ENCODE measurements around the gene TTLL5.

TTLL5 gene

DNA sequence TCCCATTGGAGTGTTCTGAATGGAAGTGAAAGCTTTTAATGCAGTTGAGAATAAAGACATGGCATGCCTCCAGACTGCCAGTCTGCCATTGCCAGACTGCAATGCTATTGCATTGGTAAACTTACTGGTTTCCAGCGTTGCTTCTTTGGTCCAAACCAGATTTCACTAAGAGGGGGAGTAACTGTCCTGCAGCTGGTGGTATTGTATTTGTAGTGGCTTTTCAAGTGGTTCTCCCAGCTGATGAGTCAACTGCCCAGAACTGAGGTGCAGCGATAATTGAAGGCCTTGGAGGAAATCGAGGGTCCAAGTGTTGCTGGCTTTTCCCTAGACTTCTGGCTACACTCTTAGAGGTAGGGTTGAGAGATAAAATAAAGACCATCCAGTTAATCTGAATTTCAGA is 32.2 kb upstream of the TTLL5 start:
- Histone ChIP-seq H3F3A (ENCODE audit: control insufficient read depth, insufficient read depth) (no peaks in the 10 kb centered on the region), H3K36me3 (ENCODE audit: control insufficient read depth, low read length) (no peaks in the 10 kb centered on the region), H3K27ac (ENCODE audit: low read depth, low read length) (no peak overlapping the region), H3K4me2 (ENCODE audit: low read length) (no peak overlapping the region), H3K9me3 (ENCODE audit: control insufficient read depth, insufficient read depth, low read length) (no peaks in the 10 kb centered on the region), H3K4me1 (ENCODE audit: control insufficient read depth, low read length) (peaks cover 8% of the 10 kb centered on the region), H4K20me1 (ENCODE audit: control insufficient read depth, insufficient read depth, low read depth, low read length) (no peaks in the 10 kb centered on the region), H3K27me3 (ENCODE audit: control insufficient read depth, low read length) (peaks cover 15% of the 10 kb centered on the region; the same call in 1 of the 2 replicates), H3K9me2 (replicated peaks; ENCODE audit: control insufficient read depth, low read length) (no peaks in the 10 kb centered on the region), H3K4me3 (ENCODE audit: low read length) (no peak overlapping the region), H3K79me2 (ENCODE audit: control insufficient read depth, low read length) (no peaks in the 10 kb centered on the region)
- TF ChIP-seq CTCF (IDR thresholded peaks at IDR 0.05; ENCODE audit: low read depth, low read length, poor library complexity, severe bottlenecking) = no peak
- no peak for TF ChIP-seq EZH2phosphoT487 (IDR thresholded peaks at IDR 0.05; ENCODE audit: borderline replicate concordance, low read length)

DNA sequence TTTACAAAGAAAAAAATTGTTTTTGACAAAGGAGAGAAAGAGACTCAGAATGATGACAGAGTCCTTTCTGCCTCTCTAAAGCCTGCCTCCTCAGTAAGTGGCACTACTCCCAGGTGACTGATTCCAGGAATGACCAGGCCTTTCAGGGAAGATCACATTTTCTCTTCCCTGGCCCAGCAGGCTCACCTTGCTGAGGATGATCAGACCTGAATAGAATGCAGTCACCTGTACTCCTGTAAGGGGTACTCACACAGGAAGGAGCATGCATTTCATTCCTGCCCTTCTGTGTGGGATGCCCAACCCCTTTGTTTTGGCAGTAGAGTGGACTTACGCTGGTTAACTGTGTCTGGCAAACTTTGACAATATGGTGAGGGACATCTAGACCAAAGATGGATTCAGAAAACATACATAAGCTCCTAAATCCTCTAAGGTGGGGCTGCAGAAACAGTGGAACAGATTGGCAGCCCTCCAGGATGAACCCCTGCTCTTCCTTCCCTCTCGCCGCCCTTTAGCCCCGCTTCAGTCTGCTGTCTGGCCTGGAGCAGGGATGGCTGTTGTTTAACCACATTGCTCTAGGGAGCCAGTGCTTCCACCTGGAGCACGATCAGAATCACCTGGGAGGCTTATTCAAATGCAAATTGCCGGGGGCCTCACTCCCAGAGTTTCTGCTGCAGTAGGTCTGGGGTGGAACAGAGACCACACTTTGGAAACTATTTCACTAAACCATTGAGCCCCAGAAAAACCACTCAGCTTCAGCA is 30.2 kb upstream of the TTLL5 start:
- no peak overlapping the region for H3K27ac ChIP-seq (ENCODE audit: low read depth, low read length)
- no peaks in the 10 kb centered on the region for H3K79me2 ChIP-seq (ENCODE audit: control insufficient read depth, low read length)
- no peaks in the 10 kb centered on the region for H3K4me1 ChIP-seq (ENCODE audit: control insufficient read depth, low read length)
- H3K4me2 ChIP-seq (ENCODE audit: low read length) = no peak overlapping the region
- TF ChIP-seq EZH2phosphoT487 (IDR thresholded peaks at IDR 0.05; ENCODE audit: borderline replicate concordance, low read length) (no peak), CTCF (IDR thresholded peaks at IDR 0.05; ENCODE audit: low read depth, low read length, poor library complexity, severe bottlenecking) (no peak)
- no peaks in the 10 kb centered on the region for H3F3A ChIP-seq (ENCODE audit: control insufficient read depth, insufficient read depth)
- no peaks in the 10 kb centered on the region for H3K9me2 ChIP-seq (replicated peaks; ENCODE audit: control insufficient read depth, low read length)
- H3K27me3 ChIP-seq (ENCODE audit: control insufficient read depth, low read length) = peaks cover 15% of the 10 kb centered on the region; the same call in 1 of the 2 replicates
- no peaks in the 10 kb centered on the region for H4K20me1 ChIP-seq (ENCODE audit: control insufficient read depth, insufficient read depth, low read depth, low read length)
- H3K36me3 ChIP-seq (ENCODE audit: control insufficient read depth, low read length) = no peaks in the 10 kb centered on the region
- H3K9me3 ChIP-seq (ENCODE audit: control insufficient read depth, insufficient read depth, low read length) = no peaks in the 10 kb centered on the region
- H3K4me3 ChIP-seq (ENCODE audit: low read length) = no peak overlapping the region

- TF ChIP-seq EZH2phosphoT487 (IDR thresholded peaks at IDR 0.05; ENCODE audit: borderline replicate concordance, low read length) (no peak), CTCF (IDR thresholded peaks at IDR 0.05; ENCODE audit: low read depth, low read length, poor library complexity, severe bottlenecking) (no peak)
- Histone ChIP-seq H3K4me2 (ENCODE audit: low read length) (no peak overlapping the region), H4K20me1 (ENCODE audit: control insufficient read depth, insufficient read depth, low read depth, low read length) (no peaks in the 10 kb centered on the region), H3K27ac (ENCODE audit: low read depth, low read length) (no peak overlapping the region), H3K9me3 (ENCODE audit: control insufficient read depth, insufficient read depth, low read length) (no peaks in the 10 kb centered on the region), H3K4me1 (ENCODE audit: control insufficient read depth, low read length) (no peaks in the 10 kb centered on the region), H3K79me2 (ENCODE audit: control insufficient read depth, low read length) (no peaks in the 10 kb centered on the region), H3K9me2 (replicated peaks; ENCODE audit: control insufficient read depth, low read length) (no peaks in the 10 kb centered on the region), H3K27me3 (ENCODE audit: control insufficient read depth, low read length) (peaks cover 15% of the 10 kb centered on the region; the same call in 1 of the 2 replicates), H3F3A (ENCODE audit: control insufficient read depth, insufficient read depth) (no peaks in the 10 kb centered on the region), H3K36me3 (ENCODE audit: control insufficient read depth, low read length) (no peaks in the 10 kb centered on the region), H3K4me3 (ENCODE audit: low read length) (no peak overlapping the region)
These were observed 29.6 kb upstream of the TTLL5 start for GRCh38 chr14:75631453-75631831.

Data from DOHH2 (cell line).